GM12878 (cell line): ENCODE measurements around the gene KIF3A. TPM values are rescaled to one million over a fixed set of nuclear protein-coding genes. Genes with fewer than 3 reads are reported as not detected.

Source experiments
- ATAC-seq: fragments of 200-7000 bp; cut with Tn5 transposase; 3 replicates; pipeline ENCODE4 v1.9.1; 2020; ENCODE audit warnings: mild to moderate bottlenecking, moderate library complexity
- BruUV-seq: library from RNA; stranded (reverse); fragments of 400-500 nt; replicated peaks from 2 replicates; lab custom pipeline; 2021; lab: Mats Ljungman, UMichigan
- CTCF ChIA-PET: fragments of 300-600 bp; sonication (Branson Sonifier 250); formaldehyde crosslinking; extraction: SDS; loops from one replicate; lab custom pipeline; 2021; ENCODE audit warnings: inconsistent platforms; lab: Yijun Ruan, JAX
- POLR2A ChIA-PET: fragments of 350-600 bp; formaldehyde crosslinking; extraction: SDS; loops from one replicate; lab custom pipeline; 2021; ENCODE audit warnings: inconsistent platforms; lab: Charles Lee
- RAD21 ChIA-PET: fragments of 300-600 bp; sonication (Branson Sonifier 250); formaldehyde crosslinking; loops from one replicate; lab custom pipeline; 2023; ENCODE audit warnings: antibody characterized with exemption; ENCODE audit not compliant: unreplicated experiment; lab: Charles Lee
- SMC1A ChIA-PET: fragments of 300-600 bp; sonication (Branson Sonifier 250); formaldehyde crosslinking; loops from one replicate; lab custom pipeline; 2023; ENCODE audit not compliant: unreplicated experiment, uncharacterized antibody; lab: Charles Lee
- DNase-seq: peaks from one replicate; pipeline ENCODE4 v3.0.0-alpha.2; 2011; ENCODE audit warnings: low read depth, low spot score
- FAIRE-seq: peaks from 3 replicates; lab custom pipeline; 2011; peaks lifted over from hg19 to GRCh38; lab: Jason Lieb, UNC
- H2AFZ ChIP-seq: 2 replicates; pipeline ENCODE4 v1.6.0; 2011; ENCODE audit warnings: low read depth, low read length, control low read depth; ENCODE audit not compliant: control insufficient read depth
- H3K27ac ChIP-seq: 2 replicates; pipeline ENCODE4 v1.5.1; 2011; ENCODE audit warnings: control low read depth; ENCODE audit not compliant: control insufficient read depth, insufficient read depth
- H3K27me3 ChIP-seq, 2 experiments: replicated peaks in 1 of 2; 2 replicates each; pipeline versions ENCODE4 v1.6.0 to v1.6.1; 2011; ENCODE audit warnings: low read length in 1 of 2; ENCODE audit not compliant: control insufficient read depth in 2 of 2, insufficient read depth in 2 of 2
- H3K36me3 ChIP-seq, 2 experiments: 2 replicates each; pipeline ENCODE4 v1.5.1; 2011; ENCODE audit warnings: low read length in 1 of 2; ENCODE audit not compliant: control insufficient read depth in 2 of 2, insufficient read depth in 2 of 2
- H3K4me1 ChIP-seq: 2 replicates; pipeline ENCODE4 v1.6.1; 2011; ENCODE audit warnings: mild to moderate bottlenecking, low read length, moderate library complexity, mixed read lengths; ENCODE audit not compliant: control insufficient read depth, insufficient read depth
- H3K4me2 ChIP-seq: 2 replicates; pipeline ENCODE4 v1.6.0; 2011; ENCODE audit warnings: control low read depth; ENCODE audit not compliant: control insufficient read depth, insufficient read depth
- H3K4me3 ChIP-seq: fragments of 200-600 bp; sonication (generic); 2 replicates; pipeline ENCODE4 v1.5.1; 2016
- H3K79me2 ChIP-seq: 2 replicates; pipeline ENCODE4 v1.6.0; 2011; ENCODE audit warnings: low read length; ENCODE audit not compliant: control insufficient read depth, insufficient read depth
- H3K9ac ChIP-seq: 2 replicates; pipeline ENCODE4 v1.8.0; 2011; ENCODE audit warnings: low read length, control low read depth, mixed read lengths; ENCODE audit not compliant: control insufficient read depth, insufficient read depth
- H3K9me3 ChIP-seq: replicated peaks from 3 replicates; pipeline ENCODE4 v1.5.1; 2011; ENCODE audit warnings: mild to moderate bottlenecking, low read length; ENCODE audit not compliant: control insufficient read depth, insufficient read depth
- H4K20me1 ChIP-seq: 2 replicates; pipeline ENCODE4 v1.6.0; 2011; ENCODE audit not compliant: control insufficient read depth, insufficient read depth
- BCL11A ChIP-seq: IDR thresholded peaks from 2 replicates; pipeline ENCODE4 v1.6.1; 2011; ENCODE audit warnings: low read depth, low read length
- ESRRA ChIP-seq: IDR thresholded peaks from 2 replicates; pipeline ENCODE4 v1.6.1; 2012; ENCODE audit warnings: mild to moderate bottlenecking, low read length, improper control_type of control experiment
- IKZF2 ChIP-seq, 2 experiments: fragments of 450-650 bp; IDR thresholded peaks; 2 replicates each; pipeline ENCODE4 v1.6.1; 2017; ENCODE audit warnings: mild to moderate bottlenecking in 2 of 2, moderate library complexity in 2 of 2
- KLF5 ChIP-seq: fragments of 450-650 bp; IDR thresholded peaks from 2 replicates; pipeline ENCODE4 v1.6.1; 2014; ENCODE audit warnings: mild to moderate bottlenecking; ENCODE audit not compliant: partially characterized antibody
- NRF1 ChIP-seq: conservative IDR thresholded peaks from 2 replicates; pipeline ENCODE4 v1.6.1; 2011; ENCODE audit warnings: mild to moderate bottlenecking, low read depth, low read length, improper control_type of control experiment
- POU2F2 ChIP-seq: IDR thresholded peaks from 3 replicates; pipeline ENCODE4 v1.6.1; 2011; ENCODE audit warnings: low read depth, mild to moderate bottlenecking, low read length, borderline replicate concordance
- RFX5 ChIP-seq: IDR thresholded peaks from 2 replicates; pipeline ENCODE4 v1.6.1; 2011; ENCODE audit warnings: low read depth, low read length, improper control_type of control experiment
- SREBF2 ChIP-seq: IDR thresholded peaks from 2 replicates; pipeline ENCODE4 v1.6.1; 2012; ENCODE audit warnings: mild to moderate bottlenecking, low read length
- WRNIP1 ChIP-seq: IDR thresholded peaks from 2 replicates; pipeline ENCODE4 v1.6.1; 2011; ENCODE audit warnings: low read depth, low read length, improper control_type of control experiment, borderline replicate concordance
- YBX1 ChIP-seq: fragments of 450-650 bp; IDR thresholded peaks from 2 replicates; pipeline ENCODE4 v1.6.1; 2016; ENCODE audit warnings: antibody characterized with exemption
- ZBED1 ChIP-seq: IDR thresholded peaks from 2 replicates; pipeline ENCODE4 v1.6.1; 2016; ENCODE audit warnings: borderline replicate concordance
- ZSCAN29 ChIP-seq: fragments of 450-650 bp; IDR thresholded peaks from 2 replicates; pipeline ENCODE4 v1.6.1; 2017; ENCODE audit warnings: mild to moderate bottlenecking, moderate library complexity
- WGBS: methylation state at CpG from one replicate; pipeline ENCODE4 v1.1.6; 2016; ENCODE audit warnings: low lambda C conversion rate; ENCODE audit not compliant: insufficient replicate concordance, insufficient coverage; ENCODE audit errors: missing lambda C conversion rate; 5-methylcytosine and 5-hydroxymethylcytosine counted together
- in situ Hi-C: fragments of 300-500 bp; cut with MboI; formaldehyde crosslinking; loops from 9 replicates; pipeline ENCODE4 v1.14.3; 2018; ENCODE audit warnings: mixed read lengths
- intact Hi-C: fragments of 100-400 bp; cut with micrococcal nuclease; formaldehyde crosslinking; loops from one replicate; pipeline ENCODE4 v1.14.2; 2022; ENCODE audit not compliant: unreplicated experiment
- polyA plus RNA-seq, 11 experiments: library from polyadenylated mRNA; depleted of rRNA in 4 of 11; unstranded in 6 of 11; stranded (reverse) in 5 of 11; fragments of >200 nt; fragmentation: Nextera tagmentation in 4 of 11; fragmentation: Illumina TruSeq in 1 of 11; extraction: Ambion mirVana in 4 of 11; extraction: Trizol in 1 of 11; gene quantifications; 1 replicate in 1 of 11; 2 replicates in 10 of 11; pipeline versions ENCODE4 v1.2.1 to v1.2.3, GENCODE V29; 2011 to 2016; ENCODE audit warnings: inconsistent platforms in 2 of 11, missing spikeins in 2 of 11, low read depth in 1 of 11
- total RNA-seq, 4 experiments: library from RNA; depleted of rRNA in 3 of 4; stranded (reverse); fragments of >200 nt in 3 of 4; fragmentation: Illumina TruSeq in 1 of 4; extraction: Trizol in 1 of 4; gene quantifications; 2 replicates each; pipeline versions ENCODE4 v1.2.1 to v1.2.3, GENCODE V29; 2013 to 2021
- TF ChIP-seq, protein P1 (sequence below): IDR thresholded peaks from 2 replicates; pipeline ENCODE4 v1.6.1; 2012; ENCODE audit warnings: low read depth, low read length, improper control_type of control experiment
- TF ChIP-seq, protein P2 (sequence below): IDR thresholded peaks from 2 replicates; pipeline ENCODE4 v1.6.1; 2012; ENCODE audit warnings: low read depth, low read length, improper control_type of control experiment
- TF ChIP-seq, protein P3 (sequence below): fragments of 450-650 bp; formaldehyde crosslinking; IDR thresholded peaks from 2 replicates; pipeline ENCODE4 v1.5.0; 2022; ENCODE audit warnings: mild to moderate bottlenecking, missing genetic modification characterization
- TF ChIP-seq, protein P4 (sequence below): fragments of 450-650 bp; IDR thresholded peaks from 2 replicates; pipeline ENCODE4 v1.6.1; 2016; ENCODE audit warnings: mild to moderate bottlenecking
- TF ChIP-seq, protein P5 (sequence below), 3 experiments: IDR thresholded peaks in 2 of 3; conservative IDR thresholded peaks in 1 of 3; 2 replicates each; pipeline ENCODE4 v1.5.1; 2011; ENCODE audit warnings: low read depth in 3 of 3, low read length in 3 of 3, mild to moderate bottlenecking in 3 of 3, control low read depth in 2 of 3, moderate library complexity in 2 of 3, inconsistent platforms in 1 of 3, mixed read lengths in 1 of 3; ENCODE audit not compliant: control insufficient read depth in 2 of 3, insufficient read depth in 1 of 3; ENCODE audit errors: extremely low read depth in 1 of 3

The KIF3A gene
- total and polyA plus RNA-seq, 10 of the 15 experiments (the other 5 are each of a cell fraction or from before 2014, with no cell fraction given), result 2.7 to 36.5 (median 10.0) TPM

DNA sequence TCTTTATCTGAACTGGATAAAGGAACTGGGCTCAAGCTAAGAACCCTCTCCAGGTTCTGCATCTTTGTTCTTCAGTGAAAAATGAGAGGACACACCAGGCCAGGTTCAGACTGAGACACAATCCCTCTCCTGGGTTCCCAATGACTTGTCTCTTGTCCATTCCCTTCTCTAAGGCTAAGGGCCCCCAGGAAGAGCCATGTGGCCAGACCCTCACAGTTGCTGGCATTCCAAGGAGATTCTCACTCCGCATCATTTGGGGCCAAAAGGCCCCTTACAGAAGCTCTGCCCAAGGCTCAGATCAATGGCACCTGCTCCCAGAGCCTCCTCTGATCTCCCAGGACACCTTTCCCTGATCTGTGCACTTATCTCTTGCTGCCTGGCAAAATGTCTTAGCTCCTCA, 58.6 kb downstream of the KIF3A start:
- intact Hi-C loops, result no loop called here
- no peaks in the 10 kb centered on the region for H3K36me3 ChIP-seq
- no peak overlapping the region for H3K27ac ChIP-seq
- no peak for DNase-seq
- H3K79me2 ChIP-seq, result no peaks in the 10 kb centered on the region
- ChIA-PET CTCF (interaction anchor here (0.6 to 2.6 kb wide), 5 partner anchors 9 to 80 kb away, joined by 3 to 7 read pairs (median 4); no protein-coding TSS in a partner anchor), POLR2A (interaction anchor here (1.4 to 11.2 kb wide), 2 partner anchors 9 to 16 kb away, joined by 3 to 118 read pairs; partner anchors contain the start of gene IL13), SMC1A (interaction anchor here (0.7 to 11.4 kb wide), 5 partner anchors 9 to 80 kb away, joined by 3 to 156 read pairs (median 4); partner anchors contain the start of gene IL13), RAD21 (interaction anchor here (1.2 to 7.7 kb wide), 3 partner anchors 11 to 58 kb away, joined by 4 to 148 read pairs (median 5); partner anchors contain the start of gene KIF3A)
- H2AFZ ChIP-seq, result no peak overlapping the region
- in situ Hi-C loops, result no loop called here
- FAIRE-seq, result no peak
- no peaks in the 10 kb centered on the region for H4K20me1 ChIP-seq
- H3K4me1 ChIP-seq, result peaks cover 25% of the 10 kb centered on the region
- no peaks in the 10 kb centered on the region for H3K9me3 ChIP-seq
- ATAC-seq, result no peak
- H3K27me3 ChIP-seq, result no peaks in the 10 kb centered on the region
- H3K9ac ChIP-seq, result no peak overlapping the region
- 90% methylated on average over 1 of the region's 1 CpG for WGBS
- no peak overlapping the region for H3K4me2 ChIP-seq
- no peak overlapping the region for H3K4me3 ChIP-seq
- no TSS peak for BruUV-seq
- TF ChIP-seq, protein P1, sequence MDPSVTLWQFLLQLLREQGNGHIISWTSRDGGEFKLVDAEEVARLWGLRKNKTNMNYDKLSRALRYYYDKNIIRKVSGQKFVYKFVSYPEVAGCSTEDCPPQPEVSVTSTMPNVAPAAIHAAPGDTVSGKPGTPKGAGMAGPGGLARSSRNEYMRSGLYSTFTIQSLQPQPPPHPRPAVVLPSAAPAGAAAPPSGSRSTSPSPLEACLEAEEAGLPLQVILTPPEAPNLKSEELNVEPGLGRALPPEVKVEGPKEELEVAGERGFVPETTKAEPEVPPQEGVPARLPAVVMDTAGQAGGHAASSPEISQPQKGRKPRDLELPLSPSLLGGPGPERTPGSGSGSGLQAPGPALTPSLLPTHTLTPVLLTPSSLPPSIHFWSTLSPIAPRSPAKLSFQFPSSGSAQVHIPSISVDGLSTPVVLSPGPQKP, result no peak
- TF ChIP-seq RFX5 (no peak), KLF5 (no peak), NRF1 (no peak), ESRRA (no peak), ZBED1 (no peak), POU2F2 (no peak), ZSCAN29 (no peak), YBX1 (no peak), BCL11A (no peak), IKZF2 (IDR thresholded peaks at IDR 0.05) (no peak), SREBF2 (no peak), WRNIP1 (no peak)
- TF ChIP-seq, protein P2, sequence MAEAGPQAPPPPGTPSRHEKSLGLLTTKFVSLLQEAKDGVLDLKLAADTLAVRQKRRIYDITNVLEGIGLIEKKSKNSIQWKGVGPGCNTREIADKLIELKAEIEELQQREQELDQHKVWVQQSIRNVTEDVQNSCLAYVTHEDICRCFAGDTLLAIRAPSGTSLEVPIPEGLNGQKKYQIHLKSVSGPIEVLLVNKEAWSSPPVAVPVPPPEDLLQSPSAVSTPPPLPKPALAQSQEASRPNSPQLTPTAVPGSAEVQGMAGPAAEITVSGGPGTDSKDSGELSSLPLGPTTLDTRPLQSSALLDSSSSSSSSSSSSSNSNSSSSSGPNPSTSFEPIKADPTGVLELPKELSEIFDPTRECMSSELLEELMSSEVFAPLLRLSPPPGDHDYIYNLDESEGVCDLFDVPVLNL, result no peak
- TF ChIP-seq, protein P3, sequence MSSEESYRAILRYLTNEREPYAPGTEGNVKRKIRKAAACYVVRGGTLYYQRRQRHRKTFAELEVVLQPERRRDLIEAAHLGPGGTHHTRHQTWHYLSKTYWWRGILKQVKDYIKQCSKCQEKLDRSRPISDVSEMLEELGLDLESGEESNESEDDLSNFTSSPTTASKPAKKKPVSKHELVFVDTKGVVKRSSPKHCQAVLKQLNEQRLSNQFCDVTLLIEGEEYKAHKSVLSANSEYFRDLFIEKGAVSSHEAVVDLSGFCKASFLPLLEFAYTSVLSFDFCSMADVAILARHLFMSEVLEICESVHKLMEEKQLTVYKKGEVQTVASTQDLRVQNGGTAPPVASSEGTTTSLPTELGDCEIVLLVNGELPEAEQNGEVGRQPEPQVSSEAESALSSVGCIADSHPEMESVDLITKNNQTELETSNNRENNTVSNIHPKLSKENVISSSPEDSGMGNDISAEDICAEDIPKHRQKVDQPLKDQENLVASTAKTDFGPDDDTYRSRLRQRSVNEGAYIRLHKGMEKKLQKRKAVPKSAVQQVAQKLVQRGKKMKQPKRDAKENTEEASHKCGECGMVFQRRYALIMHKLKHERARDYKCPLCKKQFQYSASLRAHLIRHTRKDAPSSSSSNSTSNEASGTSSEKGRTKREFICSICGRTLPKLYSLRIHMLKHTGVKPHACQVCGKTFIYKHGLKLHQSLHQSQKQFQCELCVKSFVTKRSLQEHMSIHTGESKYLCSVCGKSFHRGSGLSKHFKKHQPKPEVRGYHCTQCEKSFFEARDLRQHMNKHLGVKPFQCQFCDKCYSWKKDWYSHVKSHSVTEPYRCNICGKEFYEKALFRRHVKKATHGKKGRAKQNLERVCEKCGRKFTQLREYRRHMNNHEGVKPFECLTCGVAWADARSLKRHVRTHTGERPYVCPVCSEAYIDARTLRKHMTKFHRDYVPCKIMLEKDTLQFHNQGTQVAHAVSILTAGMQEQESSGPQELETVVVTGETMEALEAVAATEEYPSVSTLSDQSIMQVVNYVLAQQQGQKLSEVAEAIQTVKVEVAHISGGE (CRISPR knock-in tag), result no peak
- TF ChIP-seq, protein P4, sequence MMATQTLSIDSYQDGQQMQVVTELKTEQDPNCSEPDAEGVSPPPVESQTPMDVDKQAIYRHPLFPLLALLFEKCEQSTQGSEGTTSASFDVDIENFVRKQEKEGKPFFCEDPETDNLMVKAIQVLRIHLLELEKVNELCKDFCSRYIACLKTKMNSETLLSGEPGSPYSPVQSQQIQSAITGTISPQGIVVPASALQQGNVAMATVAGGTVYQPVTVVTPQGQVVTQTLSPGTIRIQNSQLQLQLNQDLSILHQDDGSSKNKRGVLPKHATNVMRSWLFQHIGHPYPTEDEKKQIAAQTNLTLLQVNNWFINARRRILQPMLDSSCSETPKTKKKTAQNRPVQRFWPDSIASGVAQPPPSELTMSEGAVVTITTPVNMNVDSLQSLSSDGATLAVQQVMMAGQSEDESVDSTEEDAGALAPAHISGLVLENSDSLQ, result no peak
- TF ChIP-seq, protein P5, sequence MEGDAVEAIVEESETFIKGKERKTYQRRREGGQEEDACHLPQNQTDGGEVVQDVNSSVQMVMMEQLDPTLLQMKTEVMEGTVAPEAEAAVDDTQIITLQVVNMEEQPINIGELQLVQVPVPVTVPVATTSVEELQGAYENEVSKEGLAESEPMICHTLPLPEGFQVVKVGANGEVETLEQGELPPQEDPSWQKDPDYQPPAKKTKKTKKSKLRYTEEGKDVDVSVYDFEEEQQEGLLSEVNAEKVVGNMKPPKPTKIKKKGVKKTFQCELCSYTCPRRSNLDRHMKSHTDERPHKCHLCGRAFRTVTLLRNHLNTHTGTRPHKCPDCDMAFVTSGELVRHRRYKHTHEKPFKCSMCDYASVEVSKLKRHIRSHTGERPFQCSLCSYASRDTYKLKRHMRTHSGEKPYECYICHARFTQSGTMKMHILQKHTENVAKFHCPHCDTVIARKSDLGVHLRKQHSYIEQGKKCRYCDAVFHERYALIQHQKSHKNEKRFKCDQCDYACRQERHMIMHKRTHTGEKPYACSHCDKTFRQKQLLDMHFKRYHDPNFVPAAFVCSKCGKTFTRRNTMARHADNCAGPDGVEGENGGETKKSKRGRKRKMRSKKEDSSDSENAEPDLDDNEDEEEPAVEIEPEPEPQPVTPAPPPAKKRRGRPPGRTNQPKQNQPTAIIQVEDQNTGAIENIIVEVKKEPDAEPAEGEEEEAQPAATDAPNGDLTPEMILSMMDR (IDR thresholded peaks at IDR 0.05 in 2 of 3, conservative IDR thresholded peaks at IDR 0.05 in 1 of 3; ENCODE audit: control insufficient read depth in 2 of 3, extremely low read depth in 1 of 3, insufficient read depth in 1 of 3, low read depth in 3 of 3, low read length in 3 of 3), result no peak
